Glutamatergic neuron (in vitro differentiated cells): Measurements from ENCODE around the gene TRPM1. TPM values are rescaled to one million over a fixed set of nuclear protein-coding genes. Genes with fewer than 3 reads are reported as not detected.

Experiments used
- DNase-seq: peaks from one replicate; pipeline ENCODE4 v3.0.0; 2022
- H3K27ac Mint-ChIP-seq: one replicate; pipeline ENCODE4 v1.8.0; 2020; ENCODE audit warnings: mild to moderate bottlenecking, mixed read lengths, inconsistent platforms; ENCODE audit not compliant: unreplicated experiment
- H3K27me3 Mint-ChIP-seq: one replicate; pipeline ENCODE4 v1.8.0; 2020; ENCODE audit warnings: mild to moderate bottlenecking, moderate library complexity, mixed read lengths, inconsistent platforms; ENCODE audit not compliant: unreplicated experiment
- H3K36me3 Mint-ChIP-seq: one replicate; pipeline ENCODE4 v1.8.0; 2020; ENCODE audit warnings: mild to moderate bottlenecking, mixed read lengths, inconsistent platforms; ENCODE audit not compliant: unreplicated experiment
- H3K4me1 Mint-ChIP-seq: one replicate; pipeline ENCODE4 v1.8.0; 2020; ENCODE audit warnings: mild to moderate bottlenecking, low read depth, mixed read lengths, inconsistent platforms; ENCODE audit not compliant: unreplicated experiment
- H3K4me3 Mint-ChIP-seq: one replicate; pipeline ENCODE4 v1.8.0; 2020; ENCODE audit warnings: mild to moderate bottlenecking, mixed read lengths, inconsistent platforms; ENCODE audit not compliant: unreplicated experiment
- H3K9me3 Mint-ChIP-seq: one replicate; pipeline ENCODE4 v1.8.0; 2020; ENCODE audit warnings: mild to moderate bottlenecking, moderate library complexity, mixed read lengths, inconsistent platforms; ENCODE audit not compliant: unreplicated experiment
- total RNA-seq: library from RNA; stranded (reverse); fragmentation: NEBNext Ultra II Directional; extraction: Animal tissue kit (Norgen Biotek cat#: 25700); gene quantifications from one replicate; pipeline ENCODE4 v1.2.1, GENCODE V29; 2021; ENCODE audit not compliant: unreplicated experiment
- TF ChIP-seq, protein P1 (sequence below): fragments of 200-600 bp; sonication (generic); IDR thresholded peaks from one replicate; pipeline ENCODE4 v1.5.0; 2021; ENCODE audit not compliant: partially characterized antibody, unreplicated experiment

The TRPM1 gene
- total RNA-seq, 1 donor from 2014 or later: not detected

- TF ChIP-seq, protein P1, sequence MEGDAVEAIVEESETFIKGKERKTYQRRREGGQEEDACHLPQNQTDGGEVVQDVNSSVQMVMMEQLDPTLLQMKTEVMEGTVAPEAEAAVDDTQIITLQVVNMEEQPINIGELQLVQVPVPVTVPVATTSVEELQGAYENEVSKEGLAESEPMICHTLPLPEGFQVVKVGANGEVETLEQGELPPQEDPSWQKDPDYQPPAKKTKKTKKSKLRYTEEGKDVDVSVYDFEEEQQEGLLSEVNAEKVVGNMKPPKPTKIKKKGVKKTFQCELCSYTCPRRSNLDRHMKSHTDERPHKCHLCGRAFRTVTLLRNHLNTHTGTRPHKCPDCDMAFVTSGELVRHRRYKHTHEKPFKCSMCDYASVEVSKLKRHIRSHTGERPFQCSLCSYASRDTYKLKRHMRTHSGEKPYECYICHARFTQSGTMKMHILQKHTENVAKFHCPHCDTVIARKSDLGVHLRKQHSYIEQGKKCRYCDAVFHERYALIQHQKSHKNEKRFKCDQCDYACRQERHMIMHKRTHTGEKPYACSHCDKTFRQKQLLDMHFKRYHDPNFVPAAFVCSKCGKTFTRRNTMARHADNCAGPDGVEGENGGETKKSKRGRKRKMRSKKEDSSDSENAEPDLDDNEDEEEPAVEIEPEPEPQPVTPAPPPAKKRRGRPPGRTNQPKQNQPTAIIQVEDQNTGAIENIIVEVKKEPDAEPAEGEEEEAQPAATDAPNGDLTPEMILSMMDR: no peak
- no peak overlapping the region for H3K4me3 Mint-ChIP-seq
- H3K4me1 Mint-ChIP-seq: no peaks in the 10 kb centered on the region
- no peak for DNase-seq
- no peaks in the 10 kb centered on the region for H3K9me3 Mint-ChIP-seq
- no peaks in the 10 kb centered on the region for H3K27me3 Mint-ChIP-seq
- no peaks in the 10 kb centered on the region for H3K36me3 Mint-ChIP-seq
- no peak overlapping the region for H3K27ac Mint-ChIP-seq
Measured at GRCh38 chr15:31065824-31066223, 35.7 kb downstream of the TRPM1 start.

- TF ChIP-seq, protein P1: no peak
- H3K4me1 Mint-ChIP-seq: no peaks in the 10 kb centered on the region
- H3K36me3 Mint-ChIP-seq: peaks cover 11% of the 10 kb centered on the region
- peaks cover 3% of the 10 kb centered on the region for H3K9me3 Mint-ChIP-seq
- no peak overlapping the region for H3K4me3 Mint-ChIP-seq
- DNase-seq: no peak
- H3K27ac Mint-ChIP-seq: no peak overlapping the region
- H3K27me3 Mint-ChIP-seq: no peaks in the 10 kb centered on the region
Measured at GRCh38 chr15:31062911-31063310, 38.6 kb downstream of the TRPM1 start.

- no peaks in the 10 kb centered on the region for H3K27me3 Mint-ChIP-seq
- H3K9me3 Mint-ChIP-seq: peaks cover 3% of the 10 kb centered on the region
- TF ChIP-seq, protein P1: no peak
- H3K36me3 Mint-ChIP-seq: peaks cover 14% of the 10 kb centered on the region
- no peak overlapping the region for H3K27ac Mint-ChIP-seq
- no peak for DNase-seq
- no peaks in the 10 kb centered on the region for H3K4me1 Mint-ChIP-seq
- no peak overlapping the region for H3K4me3 Mint-ChIP-seq
Measured at GRCh38 chr15:31062310-31062847, 39.1 kb downstream of the TRPM1 start.

- no peaks in the 10 kb centered on the region for H3K27me3 Mint-ChIP-seq
- H3K27ac Mint-ChIP-seq: no peak overlapping the region
- no peak for DNase-seq
- peaks cover 14% of the 10 kb centered on the region for H3K36me3 Mint-ChIP-seq
- H3K9me3 Mint-ChIP-seq: peaks cover 3% of the 10 kb centered on the region
- no peak overlapping the region for H3K4me3 Mint-ChIP-seq
- H3K4me1 Mint-ChIP-seq: no peaks in the 10 kb centered on the region
- TF ChIP-seq, protein P1: no peak
Measured at GRCh38 chr15:31060429-31061140, 40.9 kb downstream of the TRPM1 start.

- Mint-ChIP-seq H3K9me3 (peaks cover 3% of the 10 kb centered on the region), H3K36me3 (peaks cover 14% of the 10 kb centered on the region), H3K4me1 (no peaks in the 10 kb centered on the region), H3K4me3 (no peak overlapping the region), H3K27me3 (no peaks in the 10 kb centered on the region), H3K27ac (no peak overlapping the region)
- TF ChIP-seq, protein P1: no peak
- no peak for DNase-seq
Measured at GRCh38 chr15:31058236-31058962, 43.1 kb downstream of the TRPM1 start.
